ENCODE data around the gene SFXN3.

The SFXN3 gene

GRCh38 chr10:101000127-101000914 is 30.7 kb upstream of the SFXN3 start:
- no peak for DNase-seq (ENCODE audit: low read depth in 2 of 2)

DNA sequence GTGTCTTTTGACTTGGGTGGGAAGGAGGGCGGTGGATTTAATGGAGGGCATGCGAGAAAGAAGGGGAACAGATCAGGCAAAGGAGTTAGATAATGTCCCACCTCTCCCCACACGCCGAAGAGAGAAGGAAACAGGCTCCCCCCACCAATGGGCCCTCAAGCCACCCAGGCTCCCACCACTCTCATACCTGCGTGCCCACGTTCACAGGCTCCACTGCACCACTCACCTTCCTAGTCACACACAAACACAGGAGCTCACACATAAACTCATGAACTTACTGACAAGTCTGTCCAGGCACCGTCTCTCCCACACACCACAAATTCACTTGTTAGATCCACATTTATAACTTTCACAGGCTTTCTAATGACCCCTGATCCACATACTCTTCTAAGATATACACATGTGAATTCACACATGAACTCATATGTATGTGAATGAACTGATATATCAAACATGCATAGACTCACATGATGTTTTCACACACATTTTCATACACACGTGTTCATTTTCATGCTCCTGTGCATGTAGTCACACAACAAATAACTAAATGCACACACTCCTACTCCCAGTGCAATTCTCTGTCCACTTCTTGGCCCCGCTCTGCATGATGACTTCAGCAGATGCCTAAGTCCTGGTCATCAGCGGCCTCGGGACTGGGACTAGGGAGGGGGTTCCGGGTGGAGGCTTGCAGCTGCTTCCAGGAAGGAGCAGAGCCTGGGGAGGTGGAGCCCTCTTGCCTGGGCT is 29.9 kb upstream of the SFXN3 start:
- DNase-seq (ENCODE audit: low read depth in 2 of 2), result no peak

- no peak for DNase-seq (ENCODE audit: low read depth in 2 of 2)
Observed at GRCh38 chr10:101001659-101002035, 29.4 kb upstream of the SFXN3 start.

GRCh38 chr10:101002456-101002855 is 28.6 kb upstream of the SFXN3 start:
- DNase-seq (ENCODE audit: low read depth in 2 of 2), result no peak

GRCh38 chr10:101003639-101004206 is 27.3 kb upstream of the SFXN3 start:
- no peak for DNase-seq (ENCODE audit: low read depth in 2 of 2)

GRCh38 chr10:101005361-101005760 is 25.7 kb upstream of the SFXN3 start:
- no peak for DNase-seq (ENCODE audit: low read depth in 2 of 2)

- no peak for DNase-seq (ENCODE audit: low read depth in 2 of 2)
Observed at GRCh38 chr10:101005869-101006567, 25.0 kb upstream of the SFXN3 start.

DNA sequence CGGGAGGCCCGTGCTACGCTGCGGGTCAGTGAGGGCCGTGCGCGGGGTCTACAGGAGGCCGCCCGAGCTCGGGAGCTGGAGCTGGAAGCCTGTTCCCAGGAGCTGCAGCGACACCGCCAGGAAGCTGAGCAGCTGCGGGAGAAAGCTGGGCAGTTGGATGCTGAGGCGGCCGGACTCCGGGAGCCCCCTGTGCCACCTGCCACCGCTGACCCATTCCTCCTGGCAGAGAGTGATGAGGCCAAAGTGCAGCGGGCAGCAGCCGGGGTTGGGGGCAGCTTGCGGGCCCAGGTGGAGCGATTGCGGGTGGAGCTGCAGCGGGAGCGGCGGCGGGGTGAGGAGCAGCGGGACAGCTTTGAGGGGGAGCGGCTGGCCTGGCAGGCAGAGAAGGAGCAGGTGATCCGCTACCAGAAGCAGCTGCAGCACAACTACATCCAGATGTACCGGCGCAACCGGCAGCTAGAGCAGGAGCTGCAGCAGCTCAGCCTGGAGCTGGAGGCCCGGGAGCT is 24.4 kb upstream of the SFXN3 start:
- DNase-seq (ENCODE audit: low read depth in 2 of 2), result no peak

- DNase-seq (ENCODE audit: low read depth in 2 of 2), result no peak
Observed at GRCh38 chr10:101007099-101007711, 23.8 kb upstream of the SFXN3 start.

- no peak for DNase-seq (ENCODE audit: low read depth in 2 of 2)
Observed at GRCh38 chr10:101007915-101008822, 22.9 kb upstream of the SFXN3 start.

DNA sequence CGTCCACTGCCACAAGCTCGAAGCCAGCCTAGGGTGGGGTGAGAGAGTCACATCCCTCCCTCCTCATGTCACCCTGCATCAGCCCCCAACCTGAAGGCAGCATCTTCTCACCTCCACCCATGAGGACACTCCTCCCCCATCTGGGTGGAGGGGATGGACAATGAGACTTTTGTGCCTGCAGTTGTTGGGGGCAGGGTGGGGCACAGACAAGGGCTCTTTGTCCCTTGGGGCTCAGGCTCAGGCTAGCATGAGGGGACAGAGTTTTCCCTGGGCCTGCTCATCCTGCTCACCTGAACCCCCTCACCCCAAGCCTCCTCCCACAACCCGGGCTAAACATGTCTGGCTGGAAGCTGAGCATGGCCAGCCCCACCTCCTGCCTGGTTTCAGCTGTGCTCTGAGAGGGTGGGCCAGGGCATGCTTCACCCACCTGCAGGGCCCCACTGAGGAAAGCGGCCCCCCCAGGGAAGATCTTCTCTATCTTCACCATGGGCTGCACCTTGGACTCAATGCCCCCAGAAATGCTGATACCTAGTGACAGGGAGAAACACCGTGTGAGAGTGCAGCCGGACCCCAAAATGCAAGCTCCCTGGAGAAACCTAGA is 22.1 kb upstream of the SFXN3 start:
- no peak for DNase-seq (ENCODE audit: low read depth in 2 of 2)

DNA sequence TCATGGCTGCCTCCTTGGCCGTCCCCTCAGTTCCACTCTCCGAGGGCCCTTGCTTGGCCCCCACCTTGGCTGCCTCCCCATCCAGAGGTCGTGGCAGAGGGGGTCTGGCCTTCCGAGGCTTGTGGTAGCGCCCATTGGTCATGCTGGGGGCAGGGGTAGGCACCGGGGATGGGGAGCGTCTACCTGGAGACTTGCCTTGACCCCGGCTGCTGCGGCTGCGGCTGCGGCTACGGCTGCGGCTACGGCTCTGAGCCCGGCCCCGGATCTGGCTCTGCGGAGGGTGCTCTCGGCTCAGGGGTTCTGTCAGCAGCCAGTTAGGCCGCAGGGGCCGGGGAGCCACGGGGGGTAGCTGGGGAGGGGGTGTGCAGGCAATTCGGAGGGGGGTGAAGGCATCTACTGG is 20.7 kb upstream of the SFXN3 start:
- DNase-seq (ENCODE audit: low read depth in 2 of 2), result no peak

DNA sequence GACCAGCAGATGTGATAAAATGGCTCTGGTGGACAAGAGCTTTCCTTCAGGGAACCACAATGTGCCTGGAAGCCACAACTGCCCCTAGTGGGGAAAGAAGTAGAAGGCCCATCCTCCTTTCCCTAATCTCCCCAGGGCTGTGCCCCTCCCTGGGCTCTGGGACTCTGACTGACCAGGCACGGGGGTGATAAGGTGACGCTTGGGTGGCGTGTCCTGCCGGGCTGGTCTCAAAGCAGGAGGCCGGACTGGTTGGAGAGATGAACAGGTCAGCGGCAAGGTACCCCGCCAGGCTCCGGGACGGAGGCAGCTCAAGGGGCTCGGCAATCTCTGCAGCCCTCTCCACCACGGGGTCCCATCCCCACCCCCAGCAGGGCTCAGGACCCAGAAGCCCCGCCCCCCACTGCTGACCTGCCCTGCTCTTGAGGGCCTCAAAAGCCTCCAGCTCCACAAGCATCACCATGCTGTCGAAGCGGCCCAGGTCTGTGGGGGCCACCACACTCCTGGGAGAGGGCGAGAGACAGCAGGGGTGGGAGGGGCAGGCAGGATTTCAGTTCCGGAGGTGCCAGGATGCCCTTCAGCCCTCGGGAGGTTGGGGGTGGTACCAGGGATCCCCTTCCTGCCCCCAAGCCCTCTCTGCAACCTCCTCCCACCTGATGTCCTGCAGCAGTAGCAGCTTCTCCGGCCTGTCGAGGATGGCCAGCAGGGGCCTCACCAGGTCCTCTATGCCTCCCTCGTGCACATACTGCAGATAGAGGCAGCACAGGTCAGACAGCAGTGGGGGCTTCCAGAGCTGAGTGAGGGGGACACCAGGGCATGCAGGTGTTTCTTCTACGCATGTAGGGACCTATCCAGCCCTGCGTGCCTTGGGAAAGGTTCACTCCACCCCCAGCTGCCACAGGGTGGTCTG is 19.3 kb upstream of the SFXN3 start:
- DNase-seq (ENCODE audit: low read depth in 2 of 2), result no peak

DNA sequence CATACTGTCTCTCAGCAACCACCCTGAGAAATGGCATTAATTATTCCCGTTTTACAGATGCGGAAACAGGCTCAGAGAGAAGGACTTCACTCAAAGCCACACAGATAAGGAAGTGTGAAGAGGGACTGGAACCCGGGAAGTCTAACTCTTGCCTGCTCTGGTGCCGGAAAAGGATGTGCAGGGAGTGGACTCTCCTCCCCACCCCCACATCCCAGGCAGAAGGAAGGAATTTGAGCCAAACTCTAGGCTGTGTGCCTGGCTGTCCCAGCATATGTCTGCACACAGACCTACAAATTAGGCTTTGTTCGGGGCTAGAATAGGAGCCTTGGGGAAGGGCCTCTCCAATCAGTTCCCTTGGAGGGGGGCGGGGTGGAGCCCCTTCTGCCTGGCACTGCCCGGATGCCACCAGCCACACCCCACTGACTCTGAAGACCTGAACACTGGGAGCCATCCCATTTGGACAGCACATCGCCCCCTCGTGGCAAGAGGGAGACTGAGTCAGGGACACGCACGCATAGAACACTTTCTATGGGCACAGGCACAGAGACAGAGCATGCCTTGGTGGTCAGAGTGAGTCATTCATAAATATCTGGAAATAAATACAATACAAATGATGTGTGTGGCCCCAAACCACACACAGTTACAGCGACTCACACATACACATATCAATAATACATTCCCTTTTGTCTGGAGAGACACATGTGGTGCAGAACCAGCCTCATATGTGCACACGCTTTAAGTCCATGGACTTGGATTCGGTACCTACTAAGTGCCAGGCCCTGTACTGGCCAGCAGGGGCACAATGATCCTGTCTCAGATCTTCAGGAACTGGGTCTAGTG is 18.3 kb upstream of the SFXN3 start:
- peak; percentile 48 to 81 for DNase-seq (ENCODE audit: low read depth in 2 of 2)

- no peak for DNase-seq (ENCODE audit: low read depth in 2 of 2)
Observed at GRCh38 chr10:101013365-101013825, 17.6 kb upstream of the SFXN3 start.

DNA sequence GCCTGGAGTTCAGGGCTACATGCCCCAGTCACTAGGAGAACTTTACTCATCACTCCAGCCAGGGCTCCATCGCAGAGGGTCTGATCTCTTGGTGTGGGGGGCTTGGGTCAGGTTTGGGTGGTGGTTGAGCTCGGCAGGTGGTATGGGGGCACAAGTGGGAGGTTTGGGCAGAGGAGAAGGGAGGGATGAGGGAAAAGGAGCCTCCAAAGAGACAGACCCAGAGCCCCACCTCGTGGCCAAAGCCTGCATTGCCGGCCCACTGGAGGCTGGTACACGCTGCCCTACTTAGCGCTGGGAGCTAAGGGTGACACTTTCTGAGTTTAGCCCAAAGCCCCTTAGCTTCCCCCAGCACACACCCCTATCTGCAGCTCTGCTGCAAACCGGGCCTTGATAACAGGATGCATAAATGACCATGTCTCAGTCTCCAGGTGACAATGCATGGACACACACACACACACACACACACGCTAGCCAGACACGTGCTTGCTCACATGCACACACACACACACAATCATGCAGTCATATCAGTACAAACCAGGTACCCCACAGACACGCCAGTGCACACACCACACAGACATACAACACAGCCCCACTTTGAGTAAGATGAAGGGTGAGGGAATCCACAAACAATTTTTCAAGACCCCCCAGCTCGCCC is 16.7 kb upstream of the SFXN3 start:
- peak; percentile 40 to 85 for DNase-seq (ENCODE audit: low read depth in 2 of 2)

GRCh38 chr10:101014966-101015581 is 16.0 kb upstream of the SFXN3 start:
- DNase-seq (ENCODE audit: low read depth in 2 of 2), result no peak

All from stimulated activated CD4-positive, alpha-beta T cell treated with anti-CD3 and anti-CD28 coated beads, Interleukin-12 subunit alpha, Interleukin-12 subunit beta, amount 100 ng/mL, for 24 hours (primary cell).